HG03565 (cell line): ENCODE measurements around the gene CLEC4F.
"Not testable (repeated sequence)": the region's sequence is repeated elsewhere in the genome, so short reads cannot be mapped to it uniquely, and the experiment has no call there.

Experiments
- ATAC-seq: cut with Tn5 transposase; IDR thresholded peaks from one replicate; pipeline ENCODE4 v1.9.1; 2021; ENCODE audit warnings: mild to moderate bottlenecking, moderate library complexity; ENCODE audit not compliant: unreplicated experiment

The CLEC4F gene

DNA sequence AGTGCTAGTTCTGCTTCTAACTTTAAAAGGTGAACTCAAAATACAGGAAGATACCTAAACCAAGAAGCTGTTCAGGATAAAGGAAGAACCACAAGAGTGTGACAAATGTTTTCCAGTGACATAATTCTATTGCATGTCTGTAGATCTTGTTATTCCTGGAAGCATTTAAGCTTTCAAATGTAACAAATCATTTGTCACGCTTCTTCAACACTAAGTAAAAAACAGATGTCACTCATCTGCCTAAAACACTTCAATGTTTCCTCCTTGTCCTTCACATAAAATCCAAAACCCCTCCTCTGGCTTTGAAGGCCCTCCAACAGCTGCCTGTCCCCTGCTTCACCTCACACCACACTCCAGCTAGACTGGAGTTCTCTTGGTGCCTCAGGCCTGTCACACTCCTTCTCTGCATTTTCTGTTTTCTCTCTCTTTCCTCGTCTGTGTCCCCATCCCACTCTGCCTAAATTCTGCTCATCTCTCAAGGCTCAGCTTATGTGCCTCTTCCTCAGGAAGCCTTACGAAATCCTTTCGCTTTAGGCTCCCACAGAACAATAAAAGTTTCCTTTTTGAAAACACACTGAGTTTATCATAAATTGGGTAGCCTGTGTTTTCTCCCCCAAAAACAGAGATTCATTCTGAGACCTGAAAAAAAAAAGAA is 6.4 kb upstream of the CLEC4F start:
- no peak for ATAC-seq

GRCh38 chr2:70823249-70823648 is 2.9 kb upstream of the CLEC4F start:
- ATAC-seq = no peak

DNA sequence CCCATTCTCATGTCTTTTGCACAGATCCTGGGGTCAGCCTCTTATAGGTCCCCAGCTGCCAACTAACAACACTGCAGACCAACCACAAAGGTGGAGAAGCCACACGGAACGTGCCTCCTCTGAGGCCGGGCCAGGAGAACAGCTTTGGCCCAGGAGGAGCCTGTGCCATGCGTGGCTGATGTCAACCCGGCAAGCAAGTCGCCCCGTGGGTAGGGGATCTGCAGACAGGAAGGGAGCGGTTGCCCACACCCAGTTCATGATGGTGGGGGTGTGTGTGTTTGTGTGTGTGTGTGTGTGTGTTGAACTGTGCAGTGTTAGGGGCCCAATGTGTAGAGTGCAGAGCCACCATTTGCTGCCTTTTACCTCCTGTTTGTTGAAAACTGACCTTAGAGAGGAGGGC is 2.4 kb upstream of the CLEC4F start:
- ATAC-seq = no peak

DNA sequence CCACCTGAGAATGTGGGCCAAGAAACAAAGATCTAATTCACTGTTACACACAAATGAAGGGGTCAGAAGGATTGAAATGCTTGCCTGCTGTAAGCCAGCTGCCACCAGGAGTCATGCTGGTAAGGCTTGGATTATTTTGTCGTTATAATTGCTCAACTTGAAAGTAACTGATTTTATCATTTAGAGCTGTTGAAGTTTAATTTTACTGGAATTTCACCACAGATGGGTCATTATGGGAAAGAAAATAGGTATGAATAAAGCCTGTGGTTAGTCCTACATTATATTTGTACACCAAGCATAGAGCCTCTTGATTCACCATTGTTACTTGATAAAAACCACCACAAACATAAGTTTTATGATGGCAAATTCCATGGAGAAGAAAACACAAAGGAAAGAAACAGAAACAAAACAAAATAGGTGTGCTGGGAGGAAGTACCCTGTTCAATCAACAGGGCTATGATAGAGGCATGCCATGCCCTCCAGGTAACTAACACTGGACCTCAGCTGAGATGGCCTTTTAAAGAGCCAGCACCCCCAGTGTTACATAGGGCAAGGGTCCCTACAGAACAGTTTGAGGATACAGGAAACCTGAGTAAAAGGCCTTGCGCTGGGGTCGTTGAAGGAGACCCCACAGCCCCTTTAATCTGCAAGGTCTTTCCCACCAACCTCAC is 3.0 kb downstream of the CLEC4F start:
- ATAC-seq = no peak

DNA sequence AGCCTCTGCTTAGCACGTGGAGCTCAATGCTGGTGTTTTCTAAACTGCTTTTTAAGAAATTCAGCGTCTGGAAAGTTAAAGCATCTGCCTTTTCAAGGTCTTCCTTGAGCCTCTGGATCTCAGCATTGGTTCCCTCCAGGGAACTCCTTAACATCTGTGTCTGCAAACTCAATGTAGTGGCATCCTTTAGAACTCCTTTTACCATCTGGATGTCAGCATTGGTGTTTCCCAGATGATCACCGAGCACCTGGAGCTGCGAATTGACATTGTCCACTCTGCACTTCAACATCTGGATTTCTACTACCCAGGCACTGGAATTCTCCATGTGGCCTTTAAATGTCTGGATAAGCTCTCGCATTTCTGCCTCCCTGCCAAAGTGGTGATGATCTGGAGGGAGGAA is 3.7 kb downstream of the CLEC4F start:
- no peak for ATAC-seq

GRCh38 chr2:70808983-70809958 is 11.1 kb downstream of the CLEC4F start:
- no peak for ATAC-seq

- ATAC-seq = no peak
These were observed 12.6 kb downstream of the CLEC4F start for GRCh38 chr2:70807828-70808118.

DNA sequence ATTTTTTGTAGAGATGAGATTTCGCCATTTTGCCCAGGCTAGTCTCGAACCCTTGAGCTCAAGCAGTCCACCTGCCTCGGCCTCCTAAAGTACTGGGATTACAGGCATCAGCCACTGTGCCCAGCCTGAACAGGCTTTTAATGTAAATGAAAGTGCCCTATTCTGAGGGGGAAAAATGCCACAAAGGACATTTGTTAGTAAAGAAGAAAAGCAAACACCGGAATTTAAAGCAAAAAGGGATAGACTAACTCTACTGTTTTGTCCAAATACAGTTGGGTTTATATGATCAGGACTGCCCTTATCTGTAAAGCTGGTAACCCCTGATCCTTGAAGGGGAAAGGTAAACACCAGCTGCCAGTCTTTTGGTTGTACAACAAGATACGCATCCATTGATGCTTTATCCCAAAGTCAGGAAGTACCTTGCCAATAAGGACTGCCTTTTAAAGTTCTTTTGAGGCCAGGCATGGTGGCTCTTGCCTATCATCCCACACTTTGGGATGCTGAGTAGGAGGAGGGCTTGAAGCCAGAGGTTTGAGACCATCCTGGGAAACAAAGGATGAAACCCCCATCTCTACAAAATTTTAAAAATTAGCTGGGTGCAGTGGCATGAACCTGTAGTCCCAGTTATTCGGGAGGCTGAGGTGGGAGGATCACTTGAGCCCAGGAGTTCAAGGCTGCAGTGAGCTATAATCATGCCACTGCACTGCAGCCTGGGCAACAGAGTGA is 13.1 kb downstream of the CLEC4F start:
- no peak for ATAC-seq

DNA sequence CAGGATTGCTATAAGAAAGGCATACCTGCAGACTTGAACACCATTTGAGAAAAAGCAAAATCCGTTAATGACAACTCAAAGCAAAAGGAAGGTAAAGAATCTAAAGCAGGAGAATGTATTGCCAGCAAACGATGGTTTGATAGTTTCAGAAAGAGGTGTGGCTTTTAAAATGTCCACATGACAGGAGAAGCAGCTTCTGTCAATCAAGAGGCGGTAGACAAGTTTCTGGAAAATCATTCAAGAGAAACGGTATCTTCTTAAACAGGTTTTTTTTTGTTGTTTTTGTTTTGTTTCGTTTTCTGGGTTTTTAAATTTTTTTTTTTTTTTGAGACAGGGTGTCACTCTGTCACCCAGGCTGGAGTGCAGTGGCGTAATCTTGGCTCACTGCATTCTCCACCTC is 13.8 kb downstream of the CLEC4F start:
- no peak for ATAC-seq

- no peak for ATAC-seq
These were observed 14.4 kb downstream of the CLEC4F start for GRCh38 chr2:70806013-70806412.

GRCh38 chr2:70801607-70802263 is 18.7 kb downstream of the CLEC4F start:
- no peak for ATAC-seq

GRCh38 chr2:70799706-70800105 is 20.7 kb downstream of the CLEC4F start:
- no peak for ATAC-seq

DNA sequence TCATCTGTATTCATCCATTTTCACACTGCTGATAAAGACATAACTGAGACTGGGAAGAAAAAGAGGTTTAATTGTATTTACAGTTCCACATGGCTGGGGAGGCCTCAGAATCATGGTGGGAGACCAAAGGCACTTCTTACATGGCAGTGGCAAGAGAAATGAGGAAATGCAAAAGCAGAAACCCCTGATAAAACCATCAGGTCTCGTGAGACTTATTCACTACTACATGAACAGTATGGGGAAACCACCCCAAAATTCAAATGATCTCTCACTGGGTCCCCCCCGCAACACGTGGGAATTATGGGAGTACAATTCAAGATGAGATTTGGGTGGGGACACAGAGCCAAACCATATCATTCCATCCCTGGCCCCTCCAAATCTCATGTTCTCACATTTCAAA is 22.4 kb downstream of the CLEC4F start:
- ATAC-seq = not testable (repeated sequence)

DNA sequence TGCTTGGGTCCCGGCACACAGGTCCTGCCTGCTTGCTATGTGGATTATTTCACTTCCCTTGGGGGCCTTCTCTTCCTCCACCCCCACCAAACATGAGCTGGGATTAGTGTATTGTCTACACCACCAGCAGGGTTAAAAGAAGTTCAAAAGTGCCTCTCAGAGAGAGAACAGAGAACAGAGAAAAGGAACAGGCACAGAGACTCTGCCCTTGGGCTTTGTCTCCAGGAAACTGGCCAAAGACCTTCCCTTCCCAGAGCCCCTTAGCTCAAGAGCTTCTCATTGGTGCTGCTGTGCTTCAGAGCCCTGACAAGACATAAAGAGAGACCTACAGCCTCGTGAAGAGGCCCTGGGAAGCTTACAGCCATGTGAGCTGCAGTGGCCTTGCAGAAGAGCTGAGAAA is 22.9 kb downstream of the CLEC4F start:
- no peak for ATAC-seq

DNA sequence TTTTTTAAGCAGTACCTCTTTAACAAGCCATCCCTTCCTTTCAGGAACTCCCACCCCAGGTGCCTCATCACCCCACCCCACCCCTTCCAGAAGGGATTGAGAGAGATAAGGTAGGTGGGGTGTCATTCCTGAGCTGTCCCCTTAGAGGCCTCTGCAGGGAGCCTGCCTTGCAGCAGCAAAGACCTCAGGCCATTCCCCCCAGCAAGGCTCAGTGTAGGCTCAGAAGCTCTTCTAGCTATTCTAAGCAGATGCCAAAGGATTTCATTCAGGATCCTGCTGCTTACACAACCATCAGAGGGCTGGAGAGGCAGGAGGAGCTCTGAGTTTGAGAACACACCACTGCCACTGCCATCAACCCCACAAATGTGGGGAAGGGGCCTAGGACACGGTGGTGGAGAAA is 24.1 kb downstream of the CLEC4F start:
- no peak for ATAC-seq

DNA sequence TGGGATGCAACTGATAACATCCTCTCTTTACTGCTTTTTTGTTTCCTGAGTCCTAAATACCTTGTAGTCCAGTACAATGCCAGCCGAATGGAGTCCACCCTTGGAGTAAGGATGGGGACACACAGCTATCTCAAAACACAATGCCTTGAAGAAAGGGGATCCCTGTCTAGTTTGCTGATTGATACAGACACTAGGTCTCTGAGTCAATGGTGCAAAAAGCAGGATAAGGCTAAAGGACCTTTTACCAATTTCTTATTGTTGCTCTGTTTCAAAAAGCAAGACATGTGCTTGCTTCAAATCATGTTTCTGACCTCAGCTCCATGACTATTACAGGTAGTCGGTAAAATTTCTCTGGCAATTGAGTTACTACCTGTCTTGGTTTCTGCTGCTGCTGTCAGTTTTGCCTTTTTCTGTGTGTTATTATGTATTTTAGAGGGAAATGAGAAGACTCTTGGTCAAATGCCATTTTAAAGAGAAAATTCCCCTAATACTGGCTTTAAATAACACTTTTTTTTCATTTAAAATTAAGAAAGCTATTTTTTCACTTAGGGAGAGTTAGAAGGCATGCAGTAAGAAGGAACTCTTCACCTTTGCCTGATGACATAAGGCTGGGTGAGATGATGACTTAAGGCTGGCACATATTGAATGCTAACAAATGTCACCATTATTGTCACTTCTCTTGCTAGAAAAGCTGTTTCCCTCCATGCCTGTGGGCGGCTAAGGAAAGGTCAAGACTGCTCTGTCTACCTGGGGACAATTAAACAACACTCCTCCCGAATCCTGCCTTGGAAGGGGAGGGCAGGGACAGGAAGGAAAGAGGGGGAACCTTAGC is 25.0 kb downstream of the CLEC4F start:
- ATAC-seq = no peak

DNA sequence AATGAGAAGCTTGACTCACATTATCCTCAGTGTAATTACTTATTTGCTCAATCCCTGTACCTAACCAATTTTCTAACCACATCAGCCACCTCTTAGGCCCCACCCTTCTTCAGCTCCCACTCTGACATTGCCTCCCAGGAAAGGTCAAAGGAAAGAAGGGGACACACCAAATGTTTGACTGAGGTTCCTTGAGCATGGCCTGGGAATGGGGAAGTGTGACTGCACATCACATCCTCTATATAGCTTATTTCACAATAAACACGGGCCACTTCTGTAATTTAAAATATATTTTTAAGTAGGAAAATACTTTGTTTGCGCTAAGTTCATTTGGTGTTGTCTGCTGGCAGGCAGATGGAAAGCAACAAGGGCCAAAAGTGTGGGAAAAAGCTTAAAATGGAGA is 26.9 kb downstream of the CLEC4F start:
- ATAC-seq = no peak

- ATAC-seq = no peak
These were observed 30.1 kb downstream of the CLEC4F start, which contains the start of gene FIGLA for GRCh38 chr2:70790136-70790828. Gene FIGLA, minus strand, starts transcription at chr2:70790643. Its CDS starts 5 bp downstream, at chr2:70790638.
